GM10248 (cell line): Measurements from ENCODE around the gene PLEKHH1.
A peak's percentile ranks its signal among the peaks of the same experiment; 100 is the strongest.

Source experiments
- CTCF ChIA-PET: fragments of 300-600 bp; sonication (Branson Sonifier 250); formaldehyde crosslinking; extraction: SDS; loops from one replicate; lab custom pipeline; 2021; ENCODE audit warnings: antibody characterized with exemption; lab: Yijun Ruan, JAX
- POLR2A ChIA-PET: fragments of 350-650 bp; sonication (Branson Sonifier 250); formaldehyde crosslinking; extraction: SDS; loops from one replicate; lab custom pipeline; 2020; ENCODE audit warnings: antibody characterized with exemption; lab: Yijun Ruan, JAX
- DNase-seq: peaks from one replicate; pipeline ENCODE4 v3.0.0; 2012; ENCODE audit errors: extremely low spot score
- TF ChIP-seq, protein P1 (sequence below): IDR thresholded peaks from 2 replicates; pipeline ENCODE4 v1.5.1; 2012; ENCODE audit warnings: mild to moderate bottlenecking, low read depth; ENCODE audit errors: extremely low read depth, missing control alignments, control extremely low read depth

The PLEKHH1 gene

DNA sequence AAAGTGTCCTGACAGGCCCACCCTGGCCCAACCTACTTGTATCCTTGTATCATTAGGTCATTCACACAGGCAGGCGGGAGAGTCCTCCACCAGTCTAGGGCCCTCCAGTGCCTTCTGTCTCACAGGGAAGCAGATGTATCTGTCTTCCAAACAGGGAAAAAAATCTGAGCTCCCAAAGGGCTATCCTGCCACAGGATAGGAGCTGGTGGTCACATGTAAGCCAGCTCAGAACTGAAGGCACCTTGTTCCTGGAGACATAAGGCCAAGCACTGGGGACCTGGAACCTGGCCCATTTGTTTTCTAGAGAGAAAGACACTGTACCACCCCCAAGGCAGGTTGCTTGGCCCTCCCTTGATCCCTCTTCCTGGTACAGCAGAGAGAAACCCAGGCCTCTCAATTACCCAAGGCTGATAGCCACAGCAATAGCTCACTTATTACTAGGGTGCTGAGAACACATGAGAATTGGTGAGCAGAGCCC is 19.4 kb upstream of the PLEKHH1 start:
- CTCF ChIA-PET, result interaction anchor here (0.6 to 5.0 kb wide), 8 partner anchors 9 to 1350 kb away, joined by 3 to 20 read pairs (median 4); no protein-coding TSS in a partner anchor
- TF ChIP-seq, protein P1, sequence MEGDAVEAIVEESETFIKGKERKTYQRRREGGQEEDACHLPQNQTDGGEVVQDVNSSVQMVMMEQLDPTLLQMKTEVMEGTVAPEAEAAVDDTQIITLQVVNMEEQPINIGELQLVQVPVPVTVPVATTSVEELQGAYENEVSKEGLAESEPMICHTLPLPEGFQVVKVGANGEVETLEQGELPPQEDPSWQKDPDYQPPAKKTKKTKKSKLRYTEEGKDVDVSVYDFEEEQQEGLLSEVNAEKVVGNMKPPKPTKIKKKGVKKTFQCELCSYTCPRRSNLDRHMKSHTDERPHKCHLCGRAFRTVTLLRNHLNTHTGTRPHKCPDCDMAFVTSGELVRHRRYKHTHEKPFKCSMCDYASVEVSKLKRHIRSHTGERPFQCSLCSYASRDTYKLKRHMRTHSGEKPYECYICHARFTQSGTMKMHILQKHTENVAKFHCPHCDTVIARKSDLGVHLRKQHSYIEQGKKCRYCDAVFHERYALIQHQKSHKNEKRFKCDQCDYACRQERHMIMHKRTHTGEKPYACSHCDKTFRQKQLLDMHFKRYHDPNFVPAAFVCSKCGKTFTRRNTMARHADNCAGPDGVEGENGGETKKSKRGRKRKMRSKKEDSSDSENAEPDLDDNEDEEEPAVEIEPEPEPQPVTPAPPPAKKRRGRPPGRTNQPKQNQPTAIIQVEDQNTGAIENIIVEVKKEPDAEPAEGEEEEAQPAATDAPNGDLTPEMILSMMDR, result no peak
- POLR2A ChIA-PET, result interaction anchor here (0.6 kb wide), 1 partner anchor 199 kb away, joined by 4 read pairs; no protein-coding TSS in a partner anchor
- DNase-seq, result no peak

DNA sequence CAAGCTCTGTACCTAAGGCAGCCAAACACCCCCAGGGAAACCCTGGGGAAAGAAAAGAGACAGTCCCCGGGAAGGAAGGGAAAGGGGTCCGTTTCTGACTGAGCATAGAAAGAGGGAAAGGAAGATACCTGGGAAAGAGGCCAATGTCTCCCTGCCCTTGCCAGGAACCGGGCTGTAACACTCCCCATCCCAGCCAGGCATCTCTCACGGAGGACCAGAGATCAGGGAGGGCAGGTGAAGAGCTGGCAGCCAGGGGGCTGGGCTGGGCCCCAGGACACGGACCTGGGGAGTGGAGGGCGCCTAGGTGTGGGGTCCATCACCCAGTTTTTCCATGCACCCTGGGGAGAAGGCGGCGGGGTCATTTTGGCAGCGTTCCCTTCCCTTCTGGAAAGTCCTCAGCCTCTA is 18.9 kb upstream of the PLEKHH1 start:
- CTCF ChIA-PET, result interaction anchor here (0.6 to 5.0 kb wide), 8 partner anchors 8 to 1349 kb away, joined by 3 to 20 read pairs (median 4); no protein-coding TSS in a partner anchor
- DNase-seq, result no peak
- POLR2A ChIA-PET, result interaction anchor here (0.6 kb wide), 1 partner anchor 198 kb away, joined by 4 read pairs; no protein-coding TSS in a partner anchor
- TF ChIP-seq, protein P1, result no peak

DNA sequence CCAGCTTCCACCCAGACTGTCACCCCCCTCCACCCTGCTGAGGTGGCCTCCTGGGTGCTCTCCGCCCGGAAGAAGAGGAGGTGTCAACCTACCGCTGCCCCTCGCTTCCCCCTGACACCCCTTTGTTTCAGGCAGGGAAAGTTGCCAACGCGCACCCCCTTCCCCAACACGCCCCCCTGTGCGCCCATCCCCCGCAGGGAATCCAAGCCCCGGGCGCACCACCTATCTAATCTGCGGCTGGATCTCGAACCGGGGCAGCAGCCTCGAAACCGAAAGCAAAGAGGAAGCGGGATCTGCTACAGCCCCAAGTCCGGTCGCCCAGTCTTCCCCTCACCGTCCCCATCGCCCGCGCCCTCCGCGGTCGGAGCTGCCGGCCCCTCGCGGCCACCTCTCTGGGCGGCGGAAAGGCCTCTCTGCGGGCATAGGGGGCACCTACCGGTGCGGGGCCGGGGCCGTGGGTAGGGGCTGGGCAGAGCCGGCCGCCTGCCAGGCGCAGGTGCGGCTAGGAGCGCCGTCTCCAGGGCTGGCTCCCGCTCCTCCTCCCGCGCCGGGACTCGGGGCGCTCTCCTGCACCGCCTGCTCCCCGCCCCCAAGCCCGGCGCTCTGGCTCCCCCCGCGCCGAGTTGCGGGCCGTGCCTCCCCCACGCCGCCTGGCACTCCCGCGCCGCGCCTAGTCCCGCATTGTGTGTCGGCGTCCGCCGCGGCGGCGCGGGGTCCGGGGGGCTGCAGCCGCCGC is 18.3 kb upstream of the PLEKHH1 start:
- TF ChIP-seq, protein P1, result no peak
- CTCF ChIA-PET, result interaction anchor here (0.7 to 5.0 kb wide), 6 partner anchors 12 to 189 kb away, joined by 3 to 20 read pairs (median 8); no protein-coding TSS in a partner anchor
- POLR2A ChIA-PET, result no interaction called here
- DNase-seq, result peak; percentile 62

DNA sequence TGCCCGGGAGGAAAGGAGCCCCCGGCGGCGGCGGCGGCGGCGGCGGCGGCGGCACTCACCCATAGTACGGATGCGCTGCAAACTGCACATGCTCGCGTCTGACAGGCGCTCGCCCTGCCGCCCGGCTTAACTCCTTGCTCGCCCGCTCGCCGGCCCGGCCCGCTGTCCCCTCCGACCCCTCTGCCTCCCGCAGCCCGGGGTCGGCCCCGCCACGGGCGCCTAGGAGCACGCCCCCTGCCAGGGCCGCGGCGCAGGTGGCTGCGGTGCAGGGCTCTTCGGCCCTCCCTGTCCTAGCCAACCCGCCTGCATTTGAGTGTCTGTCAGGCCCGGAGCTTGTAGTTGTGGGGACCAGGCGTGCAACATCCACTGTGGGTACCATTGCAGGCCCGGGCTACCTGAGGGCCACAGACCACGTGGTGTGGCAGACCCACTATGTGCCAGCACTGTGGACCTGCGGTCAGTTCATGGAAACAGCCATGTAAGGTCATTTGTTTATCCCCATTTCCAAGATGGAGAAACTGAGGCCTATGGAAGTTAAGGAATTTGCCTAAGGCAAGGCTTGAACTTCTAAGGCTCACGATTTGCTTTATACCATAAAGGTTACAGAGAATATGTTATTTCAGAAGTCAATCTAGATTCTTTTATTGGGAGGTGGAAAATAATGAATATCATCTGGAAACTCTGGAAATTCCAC is 17.6 kb upstream of the PLEKHH1 start:
- TF ChIP-seq, protein P1, result no peak
- ChIA-PET POLR2A (no interaction called here), CTCF (interaction anchor here (0.7 to 5.0 kb wide), 4 partner anchors 11 to 189 kb away, joined by 3 to 21 read pairs (median 12); no protein-coding TSS in a partner anchor)
- DNase-seq, result peak; percentile 65

DNA sequence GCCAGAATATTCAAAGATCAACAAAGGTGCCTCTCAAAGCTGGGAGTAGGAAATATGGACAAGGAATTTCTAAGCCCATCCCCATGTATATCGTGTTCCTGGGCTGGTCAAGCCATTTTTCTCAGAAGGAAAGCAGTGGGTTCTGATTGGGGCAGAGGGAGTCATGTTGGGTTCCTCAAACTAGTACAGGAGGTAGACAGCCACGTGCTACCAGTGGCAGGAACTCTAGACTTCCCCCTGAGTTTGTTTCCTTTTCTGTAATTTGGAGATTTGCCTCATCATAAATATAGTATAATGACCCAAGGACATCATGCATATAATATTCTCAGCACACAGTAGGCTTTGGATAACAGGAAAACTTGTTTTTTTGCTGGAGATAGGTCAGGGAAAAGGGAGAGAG is 16.4 kb upstream of the PLEKHH1 start:
- ChIA-PET CTCF (interaction anchor here (1.3 to 2.7 kb wide), 3 partner anchors 9 to 55 kb away, joined by 3 to 21 read pairs (median 8); no protein-coding TSS in a partner anchor), POLR2A (no interaction called here)
- TF ChIP-seq, protein P1, result no peak

DNA sequence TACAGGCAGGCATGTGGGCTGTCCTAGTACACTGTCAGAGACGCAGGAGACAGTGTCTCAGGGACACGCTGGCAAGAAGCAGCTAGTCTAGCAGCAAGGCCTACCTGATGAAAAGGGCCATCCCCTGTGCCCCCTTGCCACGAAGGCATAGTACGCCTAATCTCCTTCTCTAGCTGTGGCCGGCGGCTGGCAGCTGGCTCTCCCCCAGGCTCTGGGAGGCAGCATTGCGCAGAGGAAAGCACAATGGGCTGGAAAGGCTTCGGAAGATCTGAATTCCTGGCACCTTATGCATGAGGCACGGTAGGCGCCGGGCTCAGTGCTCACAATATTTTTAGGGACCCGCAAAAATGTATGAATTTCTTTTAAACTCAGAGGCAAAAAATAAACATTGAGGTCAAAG is 16.0 kb upstream of the PLEKHH1 start:
- CTCF ChIA-PET, result interaction anchor here (1.3 to 2.7 kb wide), 3 partner anchors 9 to 54 kb away, joined by 3 to 21 read pairs (median 8); no protein-coding TSS in a partner anchor
- TF ChIP-seq, protein P1, result no peak
- POLR2A ChIA-PET, result no interaction called here
- no peak for DNase-seq

More for the DNA sequence above, 16.4 kb upstream of the PLEKHH1 start:
- no peak for DNase-seq
